ENCODE data around the gene PSMC4.

DNA sequence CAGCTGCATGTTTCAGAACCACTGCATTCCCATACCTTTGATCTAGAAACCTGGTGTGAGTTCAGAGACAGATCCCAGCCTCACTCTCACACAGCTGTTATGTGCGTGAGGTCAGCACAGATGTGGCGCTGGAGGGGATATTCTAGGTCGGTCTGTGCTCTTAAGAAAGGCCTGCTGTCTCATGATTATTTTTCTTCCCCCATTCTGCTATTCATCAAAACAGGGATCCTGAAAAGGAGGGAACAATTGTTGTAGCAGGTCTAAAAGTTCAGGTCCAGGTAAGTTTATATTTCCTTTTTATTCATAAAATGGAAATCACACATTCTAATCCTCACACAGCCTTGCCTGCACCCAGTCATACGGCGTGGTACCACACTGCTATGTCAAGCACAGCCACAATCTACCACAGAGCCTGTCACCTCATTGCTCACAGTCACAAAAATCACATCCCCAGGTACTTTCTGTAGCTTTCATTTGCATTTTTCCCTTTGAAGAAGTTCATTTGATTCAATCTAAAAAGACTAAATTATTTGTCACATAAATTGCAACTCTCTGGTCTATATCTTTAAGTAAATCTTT, 26.8 kb downstream of the PSMC4 start:
- TF ChIP-seq, protein P1, sequence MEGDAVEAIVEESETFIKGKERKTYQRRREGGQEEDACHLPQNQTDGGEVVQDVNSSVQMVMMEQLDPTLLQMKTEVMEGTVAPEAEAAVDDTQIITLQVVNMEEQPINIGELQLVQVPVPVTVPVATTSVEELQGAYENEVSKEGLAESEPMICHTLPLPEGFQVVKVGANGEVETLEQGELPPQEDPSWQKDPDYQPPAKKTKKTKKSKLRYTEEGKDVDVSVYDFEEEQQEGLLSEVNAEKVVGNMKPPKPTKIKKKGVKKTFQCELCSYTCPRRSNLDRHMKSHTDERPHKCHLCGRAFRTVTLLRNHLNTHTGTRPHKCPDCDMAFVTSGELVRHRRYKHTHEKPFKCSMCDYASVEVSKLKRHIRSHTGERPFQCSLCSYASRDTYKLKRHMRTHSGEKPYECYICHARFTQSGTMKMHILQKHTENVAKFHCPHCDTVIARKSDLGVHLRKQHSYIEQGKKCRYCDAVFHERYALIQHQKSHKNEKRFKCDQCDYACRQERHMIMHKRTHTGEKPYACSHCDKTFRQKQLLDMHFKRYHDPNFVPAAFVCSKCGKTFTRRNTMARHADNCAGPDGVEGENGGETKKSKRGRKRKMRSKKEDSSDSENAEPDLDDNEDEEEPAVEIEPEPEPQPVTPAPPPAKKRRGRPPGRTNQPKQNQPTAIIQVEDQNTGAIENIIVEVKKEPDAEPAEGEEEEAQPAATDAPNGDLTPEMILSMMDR (IDR thresholded peaks at IDR 0.05), result no peak
- no peak for TF ChIP-seq POLR2A (IDR thresholded peaks at IDR 0.05; ENCODE audit: low read depth)
